ENCODE measurements around the gene IL10RA.
A peak's percentile ranks its signal among the peaks of the same experiment; 100 is the strongest.

Gene IL10RA

DNA sequence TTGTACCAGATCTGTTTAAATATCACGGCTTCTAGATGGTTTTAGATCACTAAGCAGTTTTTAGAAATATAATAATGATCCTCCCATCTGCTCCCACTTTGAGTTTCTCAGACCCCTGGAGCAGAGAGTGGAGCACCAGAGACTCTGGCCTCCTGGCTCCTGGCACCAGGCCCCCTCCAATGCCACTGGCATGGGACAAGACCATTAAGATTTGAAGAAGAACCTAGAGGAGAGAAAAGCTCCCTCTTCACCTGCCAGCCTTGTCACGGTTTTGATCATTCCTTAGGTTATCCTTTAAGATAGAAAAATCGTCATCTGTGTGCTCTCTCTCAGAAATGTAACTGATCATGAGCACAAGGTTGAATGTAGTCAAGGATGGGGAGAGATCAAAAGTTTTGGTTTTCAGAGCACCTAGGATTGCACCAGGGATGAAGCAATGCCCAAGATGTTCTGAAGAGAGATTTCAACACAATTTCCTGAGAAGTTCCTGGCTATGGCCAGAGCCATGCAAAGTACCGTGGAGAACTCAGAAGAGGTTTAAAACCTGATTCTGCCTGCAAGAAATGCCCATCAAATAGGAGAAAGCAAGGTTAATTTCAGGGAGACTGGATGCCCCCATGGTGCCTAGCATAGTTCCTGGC is 22.2 kb downstream of the IL10RA start:
- DNase-seq = peak; percentile 78 to 84

DNA sequence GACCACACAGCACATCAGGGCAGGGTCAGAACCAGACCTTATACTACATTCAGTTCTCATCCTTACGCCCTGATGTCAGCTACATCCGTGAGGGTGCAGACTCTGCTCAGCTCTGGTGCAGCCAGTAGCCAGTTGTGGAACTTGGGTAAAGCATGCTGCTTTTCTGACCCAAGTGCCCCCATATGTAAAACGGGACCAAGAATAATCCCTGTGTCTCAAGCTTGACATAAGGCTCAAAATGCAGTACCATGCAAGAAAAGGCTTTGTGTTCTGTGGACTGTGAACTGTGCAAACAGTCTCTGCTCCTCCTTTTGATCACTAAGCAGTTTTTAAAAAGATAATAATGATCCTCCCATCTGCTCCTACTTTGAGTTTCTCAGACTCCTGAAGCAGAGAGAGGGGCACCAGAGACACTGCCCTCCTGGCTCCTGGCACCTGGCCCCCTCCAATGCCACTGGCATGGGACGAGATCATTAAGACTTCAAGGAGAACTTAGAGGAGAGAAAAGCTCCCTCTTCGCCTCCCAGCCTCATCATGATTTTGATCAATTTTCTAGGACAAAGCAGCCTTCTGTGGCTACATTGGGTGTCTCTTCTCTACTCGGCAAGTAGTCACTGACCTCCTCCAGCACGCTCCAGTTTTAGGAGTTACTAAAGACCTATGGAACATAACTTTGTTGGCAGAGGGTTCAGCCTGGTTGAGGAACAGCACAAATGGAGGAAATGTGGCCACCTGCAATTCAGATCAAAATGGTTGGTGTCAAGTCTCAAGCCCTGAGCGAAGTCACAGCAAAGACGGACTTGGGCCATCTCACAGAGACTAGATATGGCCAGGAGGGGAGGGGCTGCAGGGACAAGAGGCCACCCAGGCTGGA is 23.9 kb downstream of the IL10RA start:
- no peak for DNase-seq

- peak; percentile 83 to 85 for DNase-seq
Measured at GRCh38 chr11:118010738-118011461, 24.7 kb downstream of the IL10RA start.

DNA sequence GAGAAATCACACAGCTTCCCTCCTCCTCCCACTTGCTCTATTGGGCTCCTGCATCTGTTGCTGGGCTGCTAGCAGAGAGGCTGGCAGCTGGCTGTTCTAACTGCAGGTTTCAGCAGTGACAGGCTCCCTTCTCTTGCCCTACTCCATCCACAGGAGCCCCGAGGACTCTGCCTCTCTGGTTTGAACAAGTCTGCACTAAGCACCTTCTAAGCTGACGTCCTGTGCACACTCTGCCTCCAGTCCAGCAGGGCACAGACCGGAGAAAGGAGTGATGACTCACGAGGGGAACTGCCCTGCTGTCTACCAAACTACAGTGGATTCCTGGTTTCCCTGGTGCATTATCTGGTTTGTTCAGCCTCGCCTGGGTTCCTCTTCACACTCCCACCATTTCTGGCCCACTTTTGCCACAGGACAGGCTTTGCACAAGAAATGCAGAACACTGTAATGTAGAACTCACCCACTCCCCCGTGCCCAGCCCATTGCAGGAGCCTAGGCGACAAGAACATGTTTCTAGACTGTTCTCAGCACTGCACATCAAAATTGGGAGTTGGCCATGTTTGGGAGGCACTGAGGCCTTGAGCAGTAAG is 26.0 kb downstream of the IL10RA start:
- DNase-seq = peak; percentile 69 to 71

DNA sequence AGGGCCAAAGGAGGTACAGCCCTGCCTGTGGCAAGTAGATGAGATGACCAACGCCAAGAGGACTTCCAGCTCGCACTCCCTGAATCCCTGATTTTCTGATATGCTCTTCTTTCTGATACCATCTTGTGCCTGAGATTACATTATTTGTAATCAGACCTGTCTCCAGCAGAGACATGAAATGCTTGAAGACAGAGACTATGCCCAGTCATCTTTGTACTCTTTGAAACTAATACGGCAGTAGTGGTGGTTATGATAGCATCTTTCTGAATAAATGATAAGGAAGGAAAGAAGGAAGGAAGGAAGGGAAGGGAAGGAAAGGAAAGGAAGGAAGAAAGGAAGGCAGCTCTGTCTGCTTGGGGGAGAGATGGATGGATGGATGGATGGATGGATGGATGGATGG is 27.8 kb downstream of the IL10RA start:
- DNase-seq = no peak

- no peak for DNase-seq
Measured at GRCh38 chr11:118015385-118015841, 29.2 kb downstream of the IL10RA start.

GRCh38 chr11:118016104-118016503 is 29.9 kb downstream of the IL10RA start:
- DNase-seq = no peak

GRCh38 chr11:118017111-118017510 is 30.9 kb downstream of the IL10RA start:
- DNase-seq = no peak

- no peak for DNase-seq
Measured at GRCh38 chr11:118017631-118018315, 31.6 kb downstream of the IL10RA start.

- DNase-seq = no peak
Measured at GRCh38 chr11:118018401-118018800, 32.2 kb downstream of the IL10RA start.

- DNase-seq = no peak
Measured at GRCh38 chr11:118021146-118021545, 35.0 kb downstream of the IL10RA start.

- no peak for DNase-seq
Measured at GRCh38 chr11:118027694-118028093, 41.5 kb downstream of the IL10RA start.

GRCh38 chr11:118028626-118029025 is 42.4 kb downstream of the IL10RA start:
- no peak for DNase-seq

- no peak for DNase-seq
Measured at GRCh38 chr11:118033443-118033842, 47.2 kb downstream of the IL10RA start.

DNA sequence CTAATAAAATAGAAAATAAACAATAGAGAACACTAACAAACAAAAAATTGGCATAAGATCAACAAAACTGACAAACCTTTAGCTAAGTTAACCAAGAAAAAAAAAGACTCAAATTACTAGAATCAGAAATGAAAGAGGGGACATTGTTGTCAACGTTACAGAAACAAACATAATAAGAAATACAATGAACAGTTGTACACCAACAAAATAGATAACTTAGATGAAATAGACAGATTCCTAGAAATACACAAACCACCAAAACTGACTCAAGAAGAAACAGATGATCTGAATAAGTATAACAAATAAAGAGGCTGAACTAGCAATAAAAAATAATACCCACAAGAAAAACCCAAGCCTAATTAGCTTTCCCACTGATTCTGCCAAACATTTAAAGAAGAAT is 55.9 kb downstream of the IL10RA start:
- DNase-seq = no peak

- DNase-seq = no peak
Measured at GRCh38 chr11:118042796-118043195, 56.6 kb downstream of the IL10RA start.

- no peak for DNase-seq
Measured at GRCh38 chr11:118045191-118045590, 59.0 kb downstream of the IL10RA start.

GRCh38 chr11:118046051-118046963 is 60.1 kb downstream of the IL10RA start:
- DNase-seq = no peak

GRCh38 chr11:118046964-118047700 is 60.9 kb downstream of the IL10RA start:
- no peak for DNase-seq

DNA sequence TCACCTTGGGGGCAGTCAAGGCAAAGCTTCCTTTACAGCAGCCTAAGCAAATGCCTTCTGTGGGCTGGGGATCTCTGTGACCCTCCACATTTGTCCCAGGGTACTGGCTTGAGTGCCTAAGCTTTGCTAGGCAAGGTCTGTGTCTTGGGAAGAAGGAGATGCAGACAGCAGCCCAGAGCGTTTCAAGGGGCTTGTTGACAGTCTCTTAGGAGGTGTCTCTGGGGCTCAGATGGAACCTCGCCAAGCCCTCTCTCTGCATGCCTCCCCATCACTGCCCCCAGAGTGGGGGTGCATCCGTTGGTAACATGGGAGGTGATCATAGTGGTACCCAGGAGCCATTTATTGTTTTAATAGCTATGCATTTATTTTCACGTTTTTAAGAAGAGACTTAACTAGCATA is 61.6 kb downstream of the IL10RA start:
- DNase-seq = no peak
